ENCODE results near the gene LIN7A. TPM values are rescaled to one million over a fixed set of nuclear protein-coding genes. Genes with fewer than 3 reads are reported as not detected.

LIN7A gene
- total RNA-seq, 1 donor, result 6.5 TPM

- TF ChIP-seq CTCF (IDR thresholded peaks at IDR 0.05; ENCODE audit: extremely low read depth, low read depth, low read length), result no peak
- no peaks in the 10 kb centered on the region for H3K9me3 ChIP-seq (ENCODE audit: low read depth, low read length)
- H3K4me2 ChIP-seq (ENCODE audit: insufficient read depth, low read length), result no peak overlapping the region
- H3K4me1 ChIP-seq (ENCODE audit: insufficient read depth, low read length), result peaks cover 10% of the 10 kb centered on the region
- no peaks in the 10 kb centered on the region for H4K20me1 ChIP-seq (ENCODE audit: insufficient read depth, low read length)
- H3K27me3 ChIP-seq (ENCODE audit: insufficient read depth, low read length), result no peaks in the 10 kb centered on the region
- no peak for DNase-seq (ENCODE audit: insufficient read length, low spot score, missing footprints)
- no peak overlapping the region for H3K27ac ChIP-seq (ENCODE audit: low read depth, low read length)
- H2AFZ ChIP-seq (ENCODE audit: low read length), result peak overlapping the region; percentile 49
- no peaks in the 10 kb centered on the region for H3K79me2 ChIP-seq (ENCODE audit: insufficient read depth, low read length)
- H3K4me3 ChIP-seq (ENCODE audit: insufficient read depth, low read length), result no peak overlapping the region
- no peaks in the 10 kb centered on the region for H3K36me3 ChIP-seq (ENCODE audit: insufficient read depth, low read length)
Measured at GRCh38 chr12:80752464-80752863, 185.3 kb downstream of the LIN7A start.

GRCh38 chr12:80749456-80749855 lies 188.3 kb downstream of the LIN7A start:
- H3K36me3 ChIP-seq (ENCODE audit: insufficient read depth, low read length), result no peaks in the 10 kb centered on the region
- TF ChIP-seq CTCF (IDR thresholded peaks at IDR 0.05; ENCODE audit: extremely low read depth, low read depth, low read length), result no peak
- H3K4me3 ChIP-seq (ENCODE audit: insufficient read depth, low read length), result no peak overlapping the region
- no peaks in the 10 kb centered on the region for H3K9me3 ChIP-seq (ENCODE audit: low read depth, low read length)
- H3K4me2 ChIP-seq (ENCODE audit: insufficient read depth, low read length), result no peak overlapping the region
- DNase-seq (ENCODE audit: insufficient read length, low spot score, missing footprints), result no peak
- no peaks in the 10 kb centered on the region for H3K4me1 ChIP-seq (ENCODE audit: insufficient read depth, low read length)
- no peak overlapping the region for H3K27ac ChIP-seq (ENCODE audit: low read depth, low read length)
- no peaks in the 10 kb centered on the region for H3K79me2 ChIP-seq (ENCODE audit: insufficient read depth, low read length)
- no peak overlapping the region for H2AFZ ChIP-seq (ENCODE audit: low read length)
- no peaks in the 10 kb centered on the region for H3K27me3 ChIP-seq (ENCODE audit: insufficient read depth, low read length)
- no peaks in the 10 kb centered on the region for H4K20me1 ChIP-seq (ENCODE audit: insufficient read depth, low read length)

GRCh38 chr12:80747800-80748199 lies 189.9 kb downstream of the LIN7A start:
- no peak for TF ChIP-seq CTCF (IDR thresholded peaks at IDR 0.05; ENCODE audit: extremely low read depth, low read depth, low read length)
- no peaks in the 10 kb centered on the region for H3K9me3 ChIP-seq (ENCODE audit: low read depth, low read length)
- no peaks in the 10 kb centered on the region for H3K4me1 ChIP-seq (ENCODE audit: insufficient read depth, low read length)
- H4K20me1 ChIP-seq (ENCODE audit: insufficient read depth, low read length), result no peaks in the 10 kb centered on the region
- H3K27me3 ChIP-seq (ENCODE audit: insufficient read depth, low read length), result no peaks in the 10 kb centered on the region
- H3K27ac ChIP-seq (ENCODE audit: low read depth, low read length), result no peak overlapping the region
- no peak for DNase-seq (ENCODE audit: insufficient read length, low spot score, missing footprints)
- H3K79me2 ChIP-seq (ENCODE audit: insufficient read depth, low read length), result no peaks in the 10 kb centered on the region
- H3K4me2 ChIP-seq (ENCODE audit: insufficient read depth, low read length), result no peak overlapping the region
- no peaks in the 10 kb centered on the region for H3K36me3 ChIP-seq (ENCODE audit: insufficient read depth, low read length)
- no peak overlapping the region for H2AFZ ChIP-seq (ENCODE audit: low read length)
- no peak overlapping the region for H3K4me3 ChIP-seq (ENCODE audit: insufficient read depth, low read length)

GRCh38 chr12:80745851-80746505 lies 191.8 kb downstream of the LIN7A start:
- Histone ChIP-seq H3K36me3 (ENCODE audit: insufficient read depth, low read length) (no peaks in the 10 kb centered on the region), H4K20me1 (ENCODE audit: insufficient read depth, low read length) (no peaks in the 10 kb centered on the region), H2AFZ (ENCODE audit: low read length) (peak overlapping the region; percentile 12), H3K4me3 (ENCODE audit: insufficient read depth, low read length) (no peak overlapping the region), H3K4me1 (ENCODE audit: insufficient read depth, low read length) (no peaks in the 10 kb centered on the region), H3K4me2 (ENCODE audit: insufficient read depth, low read length) (no peak overlapping the region), H3K79me2 (ENCODE audit: insufficient read depth, low read length) (no peaks in the 10 kb centered on the region), H3K9me3 (ENCODE audit: low read depth, low read length) (no peaks in the 10 kb centered on the region), H3K27ac (ENCODE audit: low read depth, low read length) (no peak overlapping the region), H3K27me3 (ENCODE audit: insufficient read depth, low read length) (no peaks in the 10 kb centered on the region)
- DNase-seq (ENCODE audit: insufficient read length, low spot score, missing footprints), result no peak
- no peak for TF ChIP-seq CTCF (IDR thresholded peaks at IDR 0.05; ENCODE audit: extremely low read depth, low read depth, low read length)

Small RNA genes lying within 50 kb of the gene (small RNA-seq; reads per million reads assigned to genes)
- not detected for gene MIR617
- not detected for gene MIR618

Other genes starting within 250 kb of the LIN7A start
- gene MYF6, start 230.3 kb downstream of the LIN7A start, total RNA-seq, result not detected in 2 replicates
- gene MYF5, start 221.0 kb downstream of the LIN7A start, total RNA-seq, result not detected in 2 replicates
- 22.4 and 35.4 TPM in 2 replicates for gene ACSS3, start 140.1 kb upstream of the LIN7A start, total RNA-seq